Islet precursor cell (in vitro differentiated cells): ENCODE data around the gene GLIPR1.
A peak's percentile ranks its signal among the peaks of the same experiment; 100 is the strongest.
"Not testable (repeated sequence)": the region's sequence is repeated elsewhere in the genome, so short reads cannot be mapped to it uniquely, and the experiment has no call there.

Experiments used
- DNase-seq: peaks from one replicate; pipeline ENCODE4 v3.0.0-alpha.2; 2018

Gene GLIPR1

GRCh38 chr12:75480469-75480949, at the start of gene GLIPR1:
TSS of gene GLIPR1 (plus strand) at chr12:75480755. CDS start at chr12:75480881, 126 bp downstream.
- peak; percentile 87 for DNase-seq

DNA sequence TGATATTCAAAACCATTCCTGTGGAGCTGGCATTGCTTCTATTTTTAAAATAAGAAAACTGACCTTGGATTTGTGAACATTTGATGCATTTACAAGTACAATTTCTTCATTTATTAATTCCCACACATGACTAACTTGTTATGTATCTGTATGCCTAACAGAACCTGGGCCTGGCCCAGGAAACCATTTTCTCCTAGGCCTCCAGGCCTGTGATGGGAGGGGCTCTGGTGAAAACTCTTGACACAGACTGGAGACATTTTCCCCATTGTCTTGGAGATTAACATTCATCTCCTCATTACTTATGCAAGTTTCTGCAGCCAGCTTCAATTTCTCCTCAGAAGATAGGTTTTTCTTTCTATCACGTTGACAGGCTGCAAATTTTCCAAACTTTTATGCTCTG, 47.6 kb upstream of the GLIPR1 start:
- DNase-seq = no peak

DNA sequence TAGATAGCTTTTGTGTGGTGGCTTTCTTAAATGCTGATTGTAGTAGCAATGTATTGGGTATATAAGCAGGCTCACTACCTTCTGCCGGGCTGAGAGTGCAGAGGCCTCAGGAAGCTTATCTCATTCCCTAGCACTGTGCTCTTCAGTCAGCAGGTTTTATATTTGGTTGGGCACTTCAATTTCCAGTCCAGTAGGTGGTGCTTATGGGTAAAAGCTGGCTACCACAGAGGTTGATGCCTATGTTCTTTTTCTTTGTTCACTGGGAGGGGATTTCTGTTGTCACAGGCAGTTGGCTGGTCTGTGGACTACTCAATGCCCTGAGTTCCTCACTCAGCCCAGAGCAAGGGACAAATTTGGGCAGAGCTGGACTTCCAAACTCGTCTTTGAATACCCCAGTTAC, 43.0 kb upstream of the GLIPR1 start:
- DNase-seq = no peak

GRCh38 chr12:75438059-75438754, 42.3 kb upstream of the GLIPR1 start:
- DNase-seq = peak; percentile 60

DNA sequence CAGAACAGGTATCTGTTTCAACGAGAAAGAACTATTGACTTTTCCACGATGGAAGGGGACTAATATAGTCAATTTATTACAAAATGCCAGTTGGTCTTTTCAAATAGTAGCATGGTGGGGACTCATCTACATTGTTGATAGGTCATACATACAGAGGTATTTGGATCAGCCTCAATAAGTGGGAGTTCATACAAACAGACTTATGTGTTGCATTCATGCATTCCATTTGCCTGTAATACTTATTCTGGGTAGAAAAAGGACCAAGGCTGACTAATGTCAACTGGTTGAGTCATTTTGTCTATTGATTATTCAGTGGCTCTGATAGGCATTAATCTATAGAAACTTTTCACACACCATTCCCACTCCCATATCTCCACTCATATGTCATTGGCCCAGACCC, 41.5 kb upstream of the GLIPR1 start:
- no peak for DNase-seq

- DNase-seq = no peak
Observed at GRCh38 chr12:75439930-75440329, 40.6 kb upstream of the GLIPR1 start.

- DNase-seq = not testable (repeated sequence)
Observed at GRCh38 chr12:75441687-75442449, 38.7 kb upstream of the GLIPR1 start.

DNA sequence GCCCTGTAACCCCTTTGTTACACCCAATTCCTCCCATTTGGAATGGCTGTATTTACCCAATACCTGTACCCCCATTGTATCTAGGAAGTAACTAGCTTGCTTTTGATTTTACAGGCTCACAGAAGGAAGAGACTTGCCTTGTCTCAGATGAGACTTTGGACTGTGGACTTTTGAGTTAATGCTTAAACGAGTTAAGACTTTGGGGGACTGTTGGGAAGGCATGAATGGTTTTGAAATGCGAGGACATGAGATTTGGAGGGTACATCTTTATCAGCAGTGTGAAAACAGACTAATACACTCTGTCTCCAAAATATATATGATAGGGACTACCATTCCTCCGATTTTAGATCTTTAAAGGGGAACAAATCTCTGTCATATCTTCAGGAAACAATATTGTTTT, 38.1 kb upstream of the GLIPR1 start:
- not testable (repeated sequence) for DNase-seq

GRCh38 chr12:75443709-75444108, 36.8 kb upstream of the GLIPR1 start:
- DNase-seq = no peak

DNA sequence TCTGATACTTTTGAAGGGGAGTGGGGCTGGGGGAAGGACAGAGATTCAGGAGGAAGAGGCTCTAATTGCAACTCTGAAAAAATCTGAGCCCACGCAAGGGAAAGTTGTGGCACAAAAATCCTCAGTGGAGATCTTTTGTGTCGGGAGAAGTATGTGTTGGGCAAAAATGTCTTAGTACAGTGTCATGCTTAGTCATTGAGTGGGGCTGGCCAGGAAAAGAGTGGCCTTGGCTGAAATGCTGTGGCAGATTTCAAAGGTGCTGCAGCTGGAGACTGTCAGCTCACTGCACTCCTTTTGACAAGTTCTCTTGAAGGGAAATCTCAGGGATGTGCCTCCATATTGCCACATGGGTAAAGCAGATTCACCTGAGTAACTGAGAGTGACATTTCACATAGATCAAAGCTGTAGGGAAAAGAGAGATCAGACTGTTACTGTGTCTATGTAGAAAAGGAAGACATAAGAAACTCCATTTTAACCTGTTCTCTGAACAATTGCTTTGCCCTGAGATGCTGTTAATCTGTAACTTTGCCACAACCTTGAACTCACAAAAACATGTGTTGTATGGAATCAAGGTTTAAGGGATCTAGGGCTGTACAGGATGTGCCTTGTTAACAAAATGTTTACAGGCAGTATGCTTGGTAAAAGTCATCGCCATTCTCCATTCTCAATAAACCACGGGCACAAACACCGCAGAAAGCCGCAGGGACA, 36.0 kb upstream of the GLIPR1 start:
- no peak for DNase-seq

- not testable (repeated sequence) for DNase-seq
Observed at GRCh38 chr12:75445137-75445507, 35.4 kb upstream of the GLIPR1 start.

DNA sequence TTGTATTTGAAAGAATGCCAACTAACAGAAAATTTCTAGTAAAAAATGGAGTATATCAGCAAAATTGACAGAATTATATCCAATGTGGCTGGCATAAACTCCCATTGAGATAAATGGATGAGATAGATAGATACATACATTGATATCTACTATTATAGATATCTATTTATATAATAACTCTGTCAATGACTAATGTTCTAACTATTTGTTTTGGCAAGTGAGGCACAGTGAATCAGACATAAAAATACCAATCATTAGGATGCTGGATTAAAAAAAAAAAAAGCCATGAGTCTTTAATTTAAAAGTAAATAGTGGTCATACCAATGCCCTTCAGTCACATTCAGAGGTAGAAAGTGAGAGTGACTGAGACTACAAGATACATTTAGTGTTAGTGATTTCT, 33.7 kb upstream of the GLIPR1 start:
- DNase-seq = no peak

- no peak for DNase-seq
Observed at GRCh38 chr12:75447691-75448393, 32.7 kb upstream of the GLIPR1 start.

- no peak for DNase-seq
Observed at GRCh38 chr12:75452675-75453330, 27.8 kb upstream of the GLIPR1 start.

DNA sequence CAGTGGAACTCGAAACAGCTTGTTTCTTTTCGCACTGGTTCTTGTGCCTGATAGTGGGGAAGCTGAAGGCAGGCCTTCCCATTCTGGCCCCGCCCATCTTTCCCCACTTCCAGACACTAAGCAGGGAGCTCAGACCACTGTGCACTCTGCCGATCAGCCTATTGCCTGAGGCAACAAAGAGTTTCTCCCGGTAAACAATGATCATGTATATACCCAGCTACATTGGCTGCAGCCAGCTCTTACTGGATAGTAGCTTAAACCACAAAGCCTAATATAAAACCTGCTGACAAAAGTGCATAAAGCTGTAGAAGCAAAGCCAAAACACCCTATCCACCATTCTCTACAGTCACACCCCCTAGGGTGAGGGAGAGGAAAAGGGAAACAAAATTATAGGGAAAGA, 24.7 kb upstream of the GLIPR1 start:
- peak; percentile 63 for DNase-seq

- DNase-seq = no peak
Observed at GRCh38 chr12:75457191-75457590, 23.4 kb upstream of the GLIPR1 start.

GRCh38 chr12:75457866-75458265, 22.7 kb upstream of the GLIPR1 start:
- DNase-seq = peak; percentile 62

GRCh38 chr12:75459755-75460154, 20.8 kb upstream of the GLIPR1 start:
- no peak for DNase-seq

GRCh38 chr12:75460204-75460603, 20.4 kb upstream of the GLIPR1 start:
- DNase-seq = no peak

GRCh38 chr12:75471902-75472890, 8.4 kb upstream of the GLIPR1 start:
- DNase-seq = no peak

DNA sequence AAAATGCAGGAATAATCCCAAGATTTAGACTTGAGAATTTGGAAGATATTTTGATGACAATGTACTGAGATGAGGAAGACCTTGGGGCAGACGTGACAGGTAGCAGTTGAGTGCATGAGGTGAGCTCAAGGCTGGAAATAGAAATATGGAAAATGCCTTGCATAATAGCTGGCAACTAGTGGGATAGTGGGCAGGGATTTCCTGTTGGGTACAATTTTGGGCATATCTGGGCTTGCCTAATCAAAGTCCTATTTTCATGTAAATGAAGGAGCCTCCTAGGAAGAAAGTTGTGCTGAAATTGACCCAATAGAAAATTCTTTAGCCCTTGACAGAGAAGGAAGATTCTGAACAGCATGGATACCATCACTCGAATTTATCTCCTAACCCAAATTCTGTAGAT, 6.4 kb upstream of the GLIPR1 start:
- DNase-seq = no peak
